OCI-LY1 (cell line): ENCODE measurements around the gene FADD.
"Not testable (repeated sequence)": the region's sequence is repeated elsewhere in the genome, so short reads cannot be mapped to it uniquely, and the experiment has no call there.

Source experiments
- H2AFZ ChIP-seq: fragments of 200-600 bp; sonication (generic), shearing (Covaris generic); 2 replicates; pipeline ENCODE4 v1.6.0; 2014; ENCODE audit warnings: antibody characterized with exemption, mild to moderate bottlenecking, low read length
- H3F3A ChIP-seq: fragments of 200-600 bp; sonication (generic), shearing (Covaris generic); 2 replicates; pipeline ENCODE4 v1.6.0; 2014; ENCODE audit warnings: mild to moderate bottlenecking, antibody characterized with exemption, low read length, moderate library complexity; ENCODE audit not compliant: insufficient read depth
- H3K27ac ChIP-seq: fragments of 200-600 bp; sonication (generic); 2 replicates; pipeline ENCODE4 v1.5.1; 2014; ENCODE audit warnings: low read length, mixed run types, mild to moderate bottlenecking, low read depth; ENCODE audit not compliant: poor library complexity, severe bottlenecking
- H3K27me3 ChIP-seq: fragments of 200-600 bp; sonication (generic); 2 replicates; pipeline ENCODE4 v1.6.0; 2014; ENCODE audit warnings: antibody characterized with exemption, mild to moderate bottlenecking, low read length, moderate library complexity; ENCODE audit not compliant: insufficient read depth
- H3K36me3 ChIP-seq: fragments of 200-600 bp; sonication (generic); 2 replicates; pipeline ENCODE4 v1.6.1; 2014; ENCODE audit warnings: mild to moderate bottlenecking, antibody characterized with exemption, low read length, moderate library complexity, mixed read lengths; ENCODE audit not compliant: insufficient read depth
- H3K4me1 ChIP-seq: fragments of 200-600 bp; sonication (generic); 2 replicates; pipeline ENCODE4 v1.5.1; 2014; ENCODE audit warnings: mild to moderate bottlenecking, low read length, moderate library complexity; ENCODE audit not compliant: insufficient read depth, severe bottlenecking
- H3K4me2 ChIP-seq: fragments of 200-600 bp; sonication (generic), shearing (Covaris generic); 2 replicates; pipeline ENCODE4 v1.6.1; 2014; ENCODE audit warnings: low read length
- H3K4me3 ChIP-seq: fragments of 200-600 bp; sonication (generic); 2 replicates; pipeline ENCODE4 v1.5.1; 2014; ENCODE audit warnings: low read length, low read depth, mild to moderate bottlenecking, mixed read lengths; ENCODE audit not compliant: poor library complexity, severe bottlenecking
- H3K79me2 ChIP-seq: fragments of 200-600 bp; shearing (Covaris generic); 2 replicates; pipeline ENCODE4 v1.6.1; 2016; ENCODE audit warnings: mixed run types, low read length, mixed read lengths; ENCODE audit not compliant: insufficient read depth
- H3K9ac ChIP-seq: fragments of 200-600 bp; sonication (generic), shearing (Covaris generic); 2 replicates; pipeline ENCODE4 v1.6.1; 2014; ENCODE audit warnings: mild to moderate bottlenecking, low read length, mixed read lengths
- H3K9me2 ChIP-seq: fragments of 200-600 bp; sonication (generic), shearing (Covaris generic); 2 replicates; pipeline ENCODE4 v1.6.1; 2014; ENCODE audit warnings: low read depth, mild to moderate bottlenecking, low read length, mixed read lengths
- H3K9me3 ChIP-seq: fragments of 200-600 bp; shearing (Covaris generic); 2 replicates; pipeline ENCODE4 v1.6.1; 2014; ENCODE audit warnings: low read length, mixed read lengths
- H4K20me1 ChIP-seq: fragments of 200-600 bp; sonication (generic), shearing (Covaris generic); 2 replicates; pipeline ENCODE4 v1.6.0; 2016; ENCODE audit warnings: mild to moderate bottlenecking, low read length; ENCODE audit not compliant: insufficient read depth
- CTCF ChIP-seq: fragments of 200-600 bp; sonication (generic), shearing (Covaris generic); IDR thresholded peaks from 2 replicates; pipeline ENCODE4 v1.5.1; 2017; ENCODE audit warnings: mild to moderate bottlenecking, antibody characterized with exemption, low read length, moderate library complexity, mixed read lengths
- EZH2 ChIP-seq: fragments of 200-600 bp; sonication (generic), shearing (Covaris generic); IDR thresholded peaks from 2 replicates; pipeline ENCODE4 v1.8.0; 2017; ENCODE audit warnings: borderline replicate concordance, mixed run types, mild to moderate bottlenecking, antibody characterized with exemption, low read length, moderate library complexity, mixed read lengths

FADD gene

DNA sequence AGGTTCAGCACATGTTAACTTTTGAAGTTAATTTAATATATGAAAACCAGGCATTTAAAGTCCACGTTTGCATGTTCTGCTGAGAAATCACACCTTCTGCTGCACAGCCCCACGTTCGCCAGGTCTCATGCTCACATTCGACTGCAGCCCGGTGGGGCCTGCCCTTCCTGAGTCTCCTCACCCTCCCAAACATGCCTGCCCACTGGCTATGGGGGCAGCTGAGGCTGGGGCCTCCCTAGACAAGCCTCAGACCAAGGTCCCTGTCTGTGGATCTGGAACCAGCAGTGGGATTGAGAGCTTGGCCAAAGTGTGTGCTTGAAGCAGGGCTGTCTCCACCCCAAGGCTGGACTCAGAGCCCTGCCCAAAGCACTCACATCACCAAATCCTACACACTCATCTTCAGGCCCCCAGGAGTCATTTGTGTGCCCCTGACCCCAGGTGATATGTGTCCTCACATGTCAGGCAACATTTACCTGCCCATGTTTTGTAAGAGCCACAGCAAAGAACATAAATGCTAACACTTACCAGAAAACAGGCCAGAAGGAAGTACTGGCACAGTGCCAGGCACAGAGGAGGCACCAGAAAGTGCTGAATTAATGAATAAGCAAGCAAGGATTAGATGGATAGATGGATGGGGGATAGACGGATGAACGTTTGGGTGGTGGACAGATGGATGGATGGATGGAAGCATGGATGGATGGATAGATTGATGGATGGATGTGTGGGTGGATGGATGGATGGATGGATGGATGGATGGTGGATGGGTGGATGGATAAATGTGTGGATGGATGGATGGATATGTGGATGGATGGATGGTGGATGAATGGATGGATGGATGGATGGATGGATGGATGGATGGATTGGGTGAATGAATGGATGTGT lies 9.4 kb upstream of the FADD start:
- Histone ChIP-seq H4K20me1 (no peaks in the 10 kb centered on the region), H3K4me2 (no peak overlapping the region), H3K27ac (no peak overlapping the region), H3K4me1 (no peaks in the 10 kb centered on the region), H3F3A (no peaks in the 10 kb centered on the region), H3K9ac (no peak overlapping the region), H3K9me2 (no peaks in the 10 kb centered on the region), H3K9me3 (no peaks in the 10 kb centered on the region), H3K27me3 (no peaks in the 10 kb centered on the region), H3K36me3 (no peaks in the 10 kb centered on the region), H3K4me3 (no peak overlapping the region), H2AFZ (no peak overlapping the region), H3K79me2 (no peaks in the 10 kb centered on the region)
- TF ChIP-seq EZH2 (no peak), CTCF (no peak)

- Histone ChIP-seq H3K79me2 (no peaks in the 10 kb centered on the region), H4K20me1 (no peaks in the 10 kb centered on the region), H3K9me3 (no peaks in the 10 kb centered on the region), H3K4me1 (no peaks in the 10 kb centered on the region), H3K4me2 (no peak overlapping the region), H3F3A (no peaks in the 10 kb centered on the region), H3K4me3 (no peak overlapping the region), H3K36me3 (no peaks in the 10 kb centered on the region), H3K27ac (no peak overlapping the region), H2AFZ (no peak overlapping the region), H3K9me2 (no peaks in the 10 kb centered on the region), H3K9ac (no peak overlapping the region), H3K27me3 (no peaks in the 10 kb centered on the region)
- TF ChIP-seq EZH2 (no peak), CTCF (no peak)
These were observed 8.0 kb upstream of the FADD start for GRCh38 chr11:70194792-70195791.

- no peaks in the 10 kb centered on the region for H3K27me3 ChIP-seq
- no peaks in the 10 kb centered on the region for H3K9me3 ChIP-seq
- peaks cover 15% of the 10 kb centered on the region for H3K4me1 ChIP-seq
- no peaks in the 10 kb centered on the region for H3F3A ChIP-seq
- H3K27ac ChIP-seq, result no peak overlapping the region
- peaks cover 8% of the 10 kb centered on the region; the same call in 1 of the 2 replicates for H3K36me3 ChIP-seq
- H3K9me2 ChIP-seq, result no peaks in the 10 kb centered on the region
- peaks cover 2% of the 10 kb centered on the region; the same call in 1 of the 2 replicates for H4K20me1 ChIP-seq
- peaks cover 15% of the 10 kb centered on the region for H3K79me2 ChIP-seq
- no peak overlapping the region for H3K9ac ChIP-seq
- H3K4me2 ChIP-seq, result no peak overlapping the region
- no peak overlapping the region for H2AFZ ChIP-seq
- H3K4me3 ChIP-seq, result no peak overlapping the region
- TF ChIP-seq CTCF (no peak), EZH2 (no peak)
These were observed 2.8 kb upstream of the FADD start for GRCh38 chr11:70200212-70200844.

GRCh38 chr11:70201047-70201446 lies 2.0 kb upstream of the FADD start:
- H3K9me2 ChIP-seq, H3K27me3 ChIP-seq, H3K9ac ChIP-seq, H3K4me2 ChIP-seq, H3K4me3 ChIP-seq, H4K20me1 ChIP-seq, H3K9me3 ChIP-seq, H2AFZ ChIP-seq, H3F3A ChIP-seq, H3K27ac ChIP-seq: not testable (repeated sequence)
- peaks cover 15% of the 10 kb centered on the region for H3K4me1 ChIP-seq
- peaks cover 16% of the 10 kb centered on the region for H3K36me3 ChIP-seq
- peaks cover 15% of the 10 kb centered on the region for H3K79me2 ChIP-seq
